HG02759 (cell line): Measurements from ENCODE around the gene OR5AU1.

Experiments
- ATAC-seq: cut with Tn5 transposase; IDR thresholded peaks from one replicate; pipeline ENCODE4 v1.9.1; 2021; ENCODE audit warnings: mild to moderate bottlenecking, moderate library complexity; ENCODE audit not compliant: unreplicated experiment

Gene OR5AU1

GRCh38 chr14:21155963-21156362, at the start of gene OR5AU1:
Gene OR5AU1, minus strand, starts transcription at chr14:21156063. Its CDS starts 191 bp downstream, at chr14:21155872.
- no peak for ATAC-seq

- ATAC-seq: no peak
Observed at GRCh38 chr14:21205026-21205677, 49.3 kb upstream of the OR5AU1 start.

GRCh38 chr14:21204167-21205025, 48.5 kb upstream of the OR5AU1 start:
- ATAC-seq: no peak

DNA sequence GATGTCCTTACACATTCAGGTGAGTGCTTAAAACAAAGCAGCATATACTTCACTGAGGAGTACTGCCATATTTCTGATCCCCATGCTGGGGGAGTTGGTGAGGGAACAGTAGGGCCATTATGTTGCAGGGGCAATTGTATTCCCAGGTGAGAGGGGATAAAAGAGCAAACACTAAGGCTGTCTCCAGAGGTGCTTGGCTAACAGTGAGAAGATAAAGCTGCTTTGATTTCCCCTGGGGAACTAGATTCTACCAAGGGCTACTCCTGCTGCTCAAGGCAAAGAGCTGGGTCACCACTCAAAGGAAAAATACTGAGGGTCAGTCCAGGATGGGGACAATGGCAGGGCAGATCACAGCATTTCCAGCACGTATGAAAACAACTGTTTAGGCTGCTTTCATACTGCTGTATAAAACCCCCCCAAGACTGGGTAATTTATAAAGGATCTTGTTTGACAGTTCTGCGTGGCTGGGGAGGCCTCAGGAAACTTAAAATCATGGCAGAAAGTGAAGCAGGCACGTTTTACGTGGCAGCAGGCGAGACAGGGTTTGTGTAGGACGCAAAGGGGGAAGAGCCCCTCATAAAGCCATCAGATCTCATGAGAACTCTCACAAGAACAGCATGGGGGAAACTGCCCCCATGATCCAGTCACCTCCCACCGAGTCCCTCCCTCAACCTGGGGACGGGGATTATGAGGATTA, 47.8 kb upstream of the OR5AU1 start:
- no peak for ATAC-seq

DNA sequence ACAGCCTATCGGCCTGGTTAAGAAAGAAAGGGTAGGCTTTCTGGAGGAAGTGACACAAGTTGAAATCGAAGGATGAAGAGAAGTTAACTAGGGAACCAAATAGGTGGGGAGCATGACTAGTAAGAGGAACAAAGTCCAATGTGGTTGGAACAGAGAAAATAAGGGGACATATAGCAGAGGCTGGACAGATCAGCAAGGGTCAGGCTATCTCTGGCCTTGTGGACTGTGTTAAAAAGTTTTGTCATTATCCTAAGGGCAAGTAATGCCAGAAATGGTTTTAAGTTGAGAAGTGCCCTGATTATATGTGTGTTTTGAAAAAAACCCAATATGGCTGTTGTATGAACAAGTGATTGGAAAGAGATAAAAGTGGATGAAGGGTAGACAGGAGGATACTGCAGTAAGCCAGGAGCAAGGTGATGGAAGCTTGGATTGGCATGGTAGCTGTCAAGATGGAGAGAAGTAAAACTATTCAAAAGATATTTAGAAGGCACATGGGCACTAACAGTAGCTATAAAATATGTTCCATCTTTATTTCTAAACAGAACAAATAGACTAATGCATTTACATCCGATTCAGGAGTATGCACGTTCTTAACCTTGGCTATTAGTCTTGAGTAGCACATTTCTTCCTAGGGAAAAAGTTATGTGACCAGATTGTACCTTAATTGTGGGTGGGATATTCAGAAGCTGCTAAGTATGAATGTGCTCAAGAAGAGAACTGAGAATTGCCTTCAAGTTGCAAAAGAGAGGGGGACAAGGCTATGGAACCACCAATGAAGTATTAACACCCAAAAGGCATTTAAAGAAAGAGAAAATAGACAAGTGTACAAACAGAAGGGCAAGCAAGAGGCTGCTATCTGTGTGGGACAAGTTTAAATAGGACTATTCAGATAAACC, 46.8 kb upstream of the OR5AU1 start:
- ATAC-seq: no peak

- no peak for ATAC-seq
Observed at GRCh38 chr14:21201732-21202462, 46.0 kb upstream of the OR5AU1 start.

DNA sequence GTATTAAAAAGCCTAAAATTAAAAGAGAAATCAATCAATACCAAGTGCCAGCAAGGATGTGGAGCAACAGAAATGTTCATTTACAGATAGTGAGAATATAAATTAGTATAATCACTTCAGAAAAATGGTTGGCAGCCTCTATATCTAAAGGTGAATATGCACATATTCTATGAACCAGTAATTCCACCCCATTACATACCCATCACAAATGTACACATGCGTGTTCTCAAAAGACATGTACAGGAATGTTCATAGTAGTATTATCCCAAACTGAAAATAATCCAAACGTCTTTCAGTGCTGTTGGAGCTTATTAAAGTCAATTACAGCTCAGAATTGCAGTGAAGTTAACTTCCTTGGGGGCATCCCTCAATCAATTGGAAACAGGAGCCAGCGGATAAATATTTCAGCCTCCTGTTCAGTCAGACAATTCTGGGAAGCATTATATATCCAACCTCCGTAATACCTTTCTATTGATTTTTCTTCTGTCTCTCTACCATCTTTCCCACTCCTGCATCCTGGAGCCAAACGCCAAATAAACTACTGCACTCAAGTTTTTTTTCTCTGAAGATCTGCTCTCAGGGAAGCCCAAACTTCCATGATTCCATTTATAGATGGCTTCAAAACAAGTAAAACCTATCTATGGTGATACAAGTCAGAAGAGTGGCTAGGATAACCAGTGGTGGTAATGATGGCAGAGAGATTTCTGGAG, 45.0 kb upstream of the OR5AU1 start:
- ATAC-seq: no peak

- no peak for ATAC-seq
Observed at GRCh38 chr14:21199611-21200560, 44.0 kb upstream of the OR5AU1 start.

- no peak for ATAC-seq
Observed at GRCh38 chr14:21197418-21198205, 41.7 kb upstream of the OR5AU1 start.

GRCh38 chr14:21194597-21194996, 38.7 kb upstream of the OR5AU1 start:
- no peak for ATAC-seq

DNA sequence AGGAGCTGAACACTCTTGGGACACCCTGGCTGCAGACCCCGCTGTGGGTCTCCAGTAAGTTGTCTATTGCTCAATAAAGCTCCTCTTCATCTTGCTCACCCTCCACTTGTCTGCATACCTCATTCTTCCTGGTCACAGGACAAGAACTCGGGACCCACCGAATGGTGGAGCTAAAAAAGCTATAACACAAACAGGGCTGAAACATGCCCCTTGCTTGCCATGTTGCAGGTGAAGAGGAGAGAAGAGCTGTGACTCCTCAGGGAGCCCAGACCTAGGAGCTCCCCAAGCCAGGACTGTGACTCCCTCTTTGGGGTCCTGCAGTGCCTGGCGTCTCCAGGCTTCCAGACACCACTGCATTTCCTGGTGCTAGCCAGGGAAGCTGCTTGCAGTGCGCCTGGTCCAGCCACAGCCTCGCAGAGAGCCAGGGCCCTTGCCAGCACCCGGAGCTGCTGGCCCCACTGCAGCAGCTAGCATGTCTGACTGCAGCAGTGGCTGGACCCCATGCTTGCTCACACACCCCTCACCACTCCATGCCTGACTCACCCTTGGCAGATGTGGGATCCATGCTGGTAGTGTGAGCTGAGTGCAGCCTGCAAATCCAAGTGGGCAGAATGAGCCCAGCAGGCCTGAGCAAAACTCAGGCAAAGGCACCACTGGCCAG, 37.1 kb upstream of the OR5AU1 start:
- no peak for ATAC-seq

GRCh38 chr14:21192447-21192822, 36.6 kb upstream of the OR5AU1 start:
- ATAC-seq: no peak

GRCh38 chr14:21191809-21192446, 36.1 kb upstream of the OR5AU1 start:
- peak; percentile 98 for ATAC-seq

GRCh38 chr14:21191261-21191808, 35.5 kb upstream of the OR5AU1 start:
- no peak for ATAC-seq

- ATAC-seq: no peak
Observed at GRCh38 chr14:21185491-21185890, 29.6 kb upstream of the OR5AU1 start.

- ATAC-seq: no peak
Observed at GRCh38 chr14:21184254-21184653, 28.4 kb upstream of the OR5AU1 start.
